HG03558 (cell line): Measurements from ENCODE around the gene SLAMF8.
A peak's percentile ranks its signal among the peaks of the same experiment; 100 is the strongest.

ENCODE experiments used
- ATAC-seq: cut with Tn5 transposase; IDR thresholded peaks from one replicate; pipeline ENCODE4 v1.9.1; 2021; ENCODE audit warnings: moderate number of reproducible peaks; ENCODE audit not compliant: unreplicated experiment; ENCODE audit errors: extremely low read depth

Gene SLAMF8

GRCh38 chr1:159826441-159827101, at the start of gene SLAMF8:
TSS of gene SLAMF8 (plus strand) at chr1:159826873. CDS start at chr1:159826899, 26 bp downstream.
- no peak for ATAC-seq

DNA sequence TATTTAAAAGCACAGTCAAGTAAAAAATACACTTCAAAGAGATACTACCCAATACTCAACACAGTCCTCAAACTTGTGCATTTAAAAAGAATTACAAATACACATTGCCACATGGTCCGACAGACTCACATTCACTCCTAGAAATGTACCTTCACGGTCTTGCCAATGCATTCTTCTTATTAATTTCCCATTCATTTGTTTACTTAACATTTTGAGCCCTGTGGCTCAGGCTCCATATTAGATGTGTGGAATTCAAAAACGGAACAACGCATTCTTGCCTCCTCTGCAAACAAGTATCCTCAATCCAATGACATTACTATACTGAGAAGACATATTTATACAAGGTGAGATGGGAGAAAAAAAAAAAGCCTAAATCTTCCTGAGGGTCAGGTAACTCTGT, 48.4 kb upstream of the SLAMF8 start:
- no peak for ATAC-seq

GRCh38 chr1:159779403-159779851, 47.2 kb upstream of the SLAMF8 start:
- ATAC-seq, result no peak

DNA sequence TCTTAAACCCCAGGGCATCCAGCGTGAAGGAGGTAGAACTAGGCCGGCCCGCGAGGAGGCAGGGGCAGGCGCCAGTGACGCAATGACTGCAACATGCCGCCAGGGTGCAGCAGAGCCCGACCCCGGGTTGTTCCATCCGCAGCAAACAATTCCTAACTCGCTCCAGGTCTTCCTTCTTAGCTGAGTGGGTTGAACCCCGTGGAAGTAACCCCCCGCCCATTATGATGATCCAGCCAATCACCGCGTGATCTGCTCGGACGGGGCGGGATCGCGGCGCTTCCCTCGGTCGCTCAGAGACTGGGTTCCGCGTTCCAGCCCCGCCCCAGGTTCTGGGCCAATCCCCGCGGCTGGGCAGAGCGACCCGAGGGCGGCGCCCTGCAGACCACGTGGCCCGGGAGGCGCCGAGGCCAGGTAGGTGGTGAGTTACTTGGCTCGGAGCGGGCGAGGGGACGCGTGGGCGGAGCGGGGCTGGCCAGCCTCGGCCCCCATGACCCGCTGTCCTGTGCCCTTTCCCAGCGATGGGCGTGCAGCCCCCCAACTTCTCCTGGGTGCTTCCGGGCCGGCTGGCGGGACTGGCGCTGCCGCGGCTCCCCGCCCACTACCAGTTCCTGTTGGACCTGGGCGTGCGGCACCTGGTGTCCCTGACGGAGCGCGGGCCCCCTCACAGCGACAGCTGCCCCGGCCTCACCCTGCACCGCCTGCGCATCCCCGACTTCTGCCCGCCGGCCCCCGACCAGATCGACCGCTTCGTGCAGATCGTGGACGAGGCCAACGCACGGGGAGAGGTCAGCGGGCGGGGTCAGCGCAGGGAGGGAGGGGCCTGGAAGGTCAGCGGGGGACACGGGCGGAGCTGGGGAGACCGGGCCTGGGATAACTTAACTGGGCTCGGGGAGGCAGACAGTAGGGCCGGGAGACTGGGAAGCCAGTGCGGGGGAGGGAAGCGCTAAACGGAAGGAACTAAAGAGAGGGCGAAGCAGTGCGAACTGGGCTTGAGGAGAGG, 45.8 kb upstream of the SLAMF8 start, which contains the start of gene DUSP23:
TSS of gene DUSP23 (plus strand) at position 380 of the 1,000 bp plus-strand sequence. CDS start at position 519, 139 bp downstream.
- ATAC-seq, result peak; percentile 94

- no peak for ATAC-seq
Measured at GRCh38 chr1:159781992-159782391, 44.7 kb upstream of the SLAMF8 start.

GRCh38 chr1:159783724-159784123, 42.9 kb upstream of the SLAMF8 start:
- no peak for ATAC-seq

DNA sequence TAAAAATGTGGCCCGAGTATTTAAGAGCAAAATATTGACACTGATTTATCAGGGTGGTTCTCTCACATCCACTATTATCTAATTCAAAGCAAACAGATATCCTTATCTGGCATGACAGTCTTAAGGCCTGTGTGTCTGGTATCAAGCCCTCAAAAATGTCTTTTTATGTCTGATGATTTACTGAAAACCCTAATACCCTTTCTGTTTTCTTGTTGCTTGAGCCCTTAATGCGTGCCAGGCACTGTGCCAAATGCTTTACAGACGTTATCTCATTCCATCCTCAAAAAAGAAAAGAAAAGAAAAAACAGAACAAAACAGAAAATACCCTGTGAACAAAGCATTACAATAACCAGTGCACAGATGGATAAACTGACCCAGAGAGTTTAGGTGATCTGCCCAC, 40.2 kb upstream of the SLAMF8 start:
- no peak for ATAC-seq

DNA sequence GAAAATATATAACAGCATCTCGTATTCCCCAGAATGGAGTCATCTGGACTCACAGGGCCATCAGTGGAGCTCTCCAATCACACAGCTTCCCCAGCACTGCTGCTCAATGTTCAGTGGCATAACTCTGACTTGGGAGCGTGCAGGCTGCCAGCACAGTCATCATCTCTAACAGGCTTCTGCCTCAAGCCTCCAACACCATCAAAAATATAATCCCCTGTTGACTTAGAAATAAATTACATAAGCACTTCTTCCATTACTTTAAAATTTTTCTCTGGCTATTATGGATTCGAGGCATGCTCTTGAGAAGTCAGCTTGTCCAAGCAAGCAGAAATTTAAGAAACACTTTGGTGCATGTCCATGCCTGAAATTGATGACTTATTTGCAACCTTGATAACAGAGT, 39.7 kb upstream of the SLAMF8 start:
- ATAC-seq, result no peak

GRCh38 chr1:159790237-159790917, 36.3 kb upstream of the SLAMF8 start:
- ATAC-seq, result no peak

DNA sequence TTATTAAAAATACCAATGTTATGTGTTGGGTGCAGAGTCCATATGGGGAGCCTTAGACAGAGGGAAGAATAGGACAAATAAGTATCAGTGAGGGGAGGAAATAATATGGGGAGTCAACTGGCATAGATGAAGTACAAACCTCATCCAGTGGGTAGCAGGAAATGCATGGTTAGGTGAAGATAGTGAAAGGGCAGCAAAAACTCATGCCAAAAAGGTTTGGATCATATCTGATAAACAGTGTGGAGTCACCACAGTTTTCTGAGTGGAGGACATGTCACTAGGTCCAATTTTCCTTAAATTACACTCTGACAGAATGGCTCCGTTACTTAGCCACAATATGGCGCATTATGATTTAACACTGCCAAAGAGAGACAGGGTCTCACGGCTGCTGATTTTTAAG, 35.6 kb upstream of the SLAMF8 start:
- ATAC-seq, result no peak

- no peak for ATAC-seq
Measured at GRCh38 chr1:159791461-159791860, 35.2 kb upstream of the SLAMF8 start.

DNA sequence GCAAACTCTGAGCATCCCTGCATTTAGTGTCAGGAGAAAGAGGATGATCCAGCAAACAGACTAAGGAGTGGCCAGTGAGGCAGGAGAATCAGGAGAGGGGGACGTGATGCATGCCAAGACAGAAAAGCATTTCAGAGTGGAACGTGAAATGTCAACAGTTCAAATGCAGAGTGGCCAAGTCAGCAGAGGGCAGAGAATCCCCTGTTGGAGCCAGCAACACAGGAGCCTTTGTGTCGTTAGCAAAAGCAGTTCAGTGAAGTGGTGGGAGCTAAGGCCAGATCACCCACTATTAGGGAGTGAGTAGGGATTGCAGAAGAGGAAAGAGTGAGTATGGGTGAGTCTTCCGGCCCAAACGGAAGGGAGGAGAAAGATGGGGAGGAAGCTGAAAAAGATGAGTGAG, 31.1 kb upstream of the SLAMF8 start:
- ATAC-seq, result no peak

GRCh38 chr1:159798893-159799292, 27.8 kb upstream of the SLAMF8 start:
- ATAC-seq, result no peak

GRCh38 chr1:159799446-159799985, 27.2 kb upstream of the SLAMF8 start:
- no peak for ATAC-seq

- no peak for ATAC-seq
Measured at GRCh38 chr1:159800177-159800930, 26.3 kb upstream of the SLAMF8 start.

DNA sequence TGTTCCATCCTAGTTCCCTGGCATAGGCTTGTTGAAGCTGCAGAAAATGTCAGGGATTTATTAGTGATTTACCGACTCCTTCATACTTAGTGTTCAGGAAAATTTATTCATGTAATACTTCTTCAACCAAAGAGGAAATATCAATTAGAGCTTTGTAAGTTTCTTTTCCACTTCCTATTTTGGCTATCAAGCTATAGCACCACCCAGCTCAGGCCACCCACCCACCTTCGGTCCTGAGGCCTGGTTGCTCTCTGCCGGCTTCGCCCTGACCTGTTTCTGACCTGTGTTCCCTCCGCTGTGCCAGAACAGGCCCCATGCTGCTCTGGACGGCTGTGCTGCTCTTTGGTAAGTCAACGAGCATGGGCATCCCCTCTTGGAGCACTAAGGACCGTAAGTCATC, 24.6 kb upstream of the SLAMF8 start, which contains the start of gene FCRL6:
TSS of gene FCRL6 (plus strand) at position 250 of the 400 bp plus-strand sequence. CDS start at position 315, 65 bp downstream.
- no peak for ATAC-seq

GRCh38 chr1:159803956-159804689, 22.6 kb upstream of the SLAMF8 start:
- no peak for ATAC-seq

GRCh38 chr1:159804924-159805323, 21.7 kb upstream of the SLAMF8 start:
- no peak for ATAC-seq

DNA sequence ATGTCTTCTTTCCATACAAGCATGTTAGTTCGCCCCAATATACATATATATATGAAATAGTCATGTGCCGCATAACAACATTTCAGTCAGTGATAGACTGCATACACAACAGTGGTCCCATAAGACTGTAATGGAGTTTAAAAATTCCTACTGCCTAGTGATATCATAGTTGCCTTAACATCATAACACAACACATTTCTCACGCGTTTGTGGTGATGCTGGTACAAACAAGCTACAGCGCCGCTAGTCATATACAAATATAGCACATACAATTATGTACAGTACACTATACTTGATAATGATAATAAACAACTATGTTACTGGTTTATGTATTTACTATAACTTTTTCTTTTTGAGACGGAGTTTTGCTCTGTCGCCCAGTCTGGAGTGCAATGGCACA, 10.7 kb upstream of the SLAMF8 start:
- no peak for ATAC-seq
